IMR-90 (cell line): ENCODE data around the gene ZNF575. TPM values are rescaled to one million over a fixed set of nuclear protein-coding genes. Genes with fewer than 3 reads are reported as not detected.
A peak's percentile ranks its signal among the peaks of the same experiment; 100 is the strongest.

Experiments
- ATAC-seq: fragments of 200-7000 bp; cut with Tn5 transposase; 2 replicates; pipeline ENCODE4 v1.9.1; 2020; ENCODE audit warnings: low read depth, mild to moderate bottlenecking, moderate library complexity
- BruUV-seq: library from RNA; stranded (reverse); fragments of 400-500 nt; replicated peaks from 2 replicates; lab custom pipeline; 2021; lab: Mats Ljungman, UMichigan
- CTCF ChIA-PET: fragments of 300-600 bp; formaldehyde crosslinking; extraction: SDS; loops from one replicate; lab custom pipeline; 2021; ENCODE audit warnings: antibody characterized with exemption; lab: Yijun Ruan, JAX
- POLR2A ChIA-PET: fragments of 300-600 bp; sonication (Branson Sonifier 250); formaldehyde crosslinking; loops from one replicate; lab custom pipeline; 2022; ENCODE audit warnings: antibody characterized with exemption; ENCODE audit not compliant: unreplicated experiment; lab: Charles Lee
- DNase-seq: peaks from one replicate; pipeline ENCODE4 v3.0.0; 2013
- H2AFZ ChIP-seq: replicated peaks from 2 replicates; pipeline ENCODE3; 2013; ENCODE audit warnings: low read length, mild to moderate bottlenecking; ENCODE audit not compliant: poor library complexity
- H2AK5ac ChIP-seq: 2 replicates; pipeline ENCODE4 v1.6.1; 2013; ENCODE audit warnings: low read depth, low read length, inconsistent platforms
- H2AK9ac ChIP-seq: replicated peaks from 2 replicates; pipeline ENCODE3; 2013; ENCODE audit warnings: mild to moderate bottlenecking, low read depth, low read length, moderate library complexity; ENCODE audit not compliant: poor library complexity
- H2BK120ac ChIP-seq: 2 replicates; pipeline ENCODE4 v1.6.1; 2013; ENCODE audit warnings: low read depth, low read length, inconsistent platforms
- H2BK15ac ChIP-seq: 3 replicates; pipeline ENCODE4 v1.6.1; 2013; ENCODE audit warnings: low read depth, low read length, inconsistent platforms
- H2BK20ac ChIP-seq: 2 replicates; pipeline ENCODE4 v1.6.1; 2013; ENCODE audit warnings: low read depth, mild to moderate bottlenecking, inconsistent platforms, low read length, moderate library complexity
- H2BK5ac ChIP-seq: 2 replicates; pipeline ENCODE4 v1.6.1; 2013; ENCODE audit warnings: mild to moderate bottlenecking, low read depth, low read length, inconsistent platforms; ENCODE audit not compliant: poor library complexity, severe bottlenecking
- H3K14ac ChIP-seq: replicated peaks from 2 replicates; pipeline ENCODE4 v1.6.1; 2013; ENCODE audit warnings: low read depth, low read length, inconsistent platforms
- H3K18ac ChIP-seq: 2 replicates; pipeline ENCODE4 v1.6.1; 2013; ENCODE audit warnings: low read depth, low read length, control low read depth
- H3K23ac ChIP-seq: 2 replicates; pipeline ENCODE4 v1.6.1; 2013; ENCODE audit warnings: low read depth, low read length, inconsistent platforms
- H3K27ac ChIP-seq: 2 replicates; pipeline ENCODE4 v1.5.1; 2013; ENCODE audit warnings: mild to moderate bottlenecking, control low read depth, low read length; ENCODE audit not compliant: insufficient read depth
- H3K27me3 ChIP-seq: 2 replicates; pipeline ENCODE4 v1.6.1; 2013; ENCODE audit warnings: low read length; ENCODE audit not compliant: control insufficient read depth, insufficient read depth
- H3K36me3 ChIP-seq: 2 replicates; pipeline ENCODE4 v1.6.1; 2013; ENCODE audit warnings: low read length, mixed read lengths; ENCODE audit not compliant: control insufficient read depth, insufficient read depth
- H3K4ac ChIP-seq: 2 replicates; pipeline ENCODE4 v1.6.1; 2013; ENCODE audit warnings: low read depth, low read length, inconsistent platforms
- H3K4me1 ChIP-seq: 2 replicates; pipeline ENCODE4 v1.6.1; 2013; ENCODE audit warnings: low read length, mixed read lengths; ENCODE audit not compliant: control insufficient read depth, insufficient read depth
- H3K4me2 ChIP-seq: 2 replicates; pipeline ENCODE4 v1.6.1; 2013; ENCODE audit warnings: low read depth, mild to moderate bottlenecking, control low read depth, low read length, moderate library complexity
- H3K4me3 ChIP-seq: 2 replicates; pipeline ENCODE4 v1.5.1; 2013; ENCODE audit warnings: low read depth, mild to moderate bottlenecking, control low read depth, low read length, moderate library complexity; ENCODE audit not compliant: insufficient read depth
- H3K56ac ChIP-seq: 2 replicates; pipeline ENCODE4 v1.6.1; 2013; ENCODE audit warnings: low read length, inconsistent platforms; ENCODE audit not compliant: insufficient read depth; ENCODE audit errors: extremely low read depth
- H3K79me1 ChIP-seq, 2 experiments: 2 replicates each; pipeline ENCODE4 v1.6.1; 2013; ENCODE audit warnings: low read length in 2 of 2, inconsistent platforms in 1 of 2, low read depth in 1 of 2
- H3K9ac ChIP-seq: 2 replicates; pipeline ENCODE4 v1.6.1; 2013; ENCODE audit warnings: low read depth, low read length, control low read depth
- H3K9me1 ChIP-seq: 2 replicates; pipeline ENCODE4 v1.6.1; 2013; ENCODE audit warnings: low read length, inconsistent platforms; ENCODE audit not compliant: insufficient read depth
- H3K9me3 ChIP-seq: 2 replicates; pipeline ENCODE4 v1.6.1; 2013; ENCODE audit warnings: low read length; ENCODE audit not compliant: control insufficient read depth, insufficient read depth
- H4K20me1 ChIP-seq: 2 replicates; pipeline ENCODE4 v1.6.1; 2013; ENCODE audit warnings: low read length, inconsistent platforms; ENCODE audit not compliant: insufficient read depth
- H4K5ac ChIP-seq: 2 replicates; pipeline ENCODE4 v1.6.1; 2013; ENCODE audit warnings: mild to moderate bottlenecking, low read depth, low read length, control low read depth
- H4K8ac ChIP-seq, 2 experiments: 2 replicates each; pipeline ENCODE4 v1.6.1; 2013; ENCODE audit warnings: low read depth in 2 of 2, low read length in 2 of 2, control low read depth in 1 of 2, inconsistent platforms in 1 of 2
- H4K91ac ChIP-seq: 2 replicates; pipeline ENCODE4 v1.6.1; 2013; ENCODE audit warnings: low read depth, low read length, inconsistent platforms; ENCODE audit not compliant: insufficient read depth
- BHLHE40 ChIP-seq: fragments of 150-350 bp; IDR thresholded peaks from 2 replicates; pipeline ENCODE4 v1.6.1; 2016; ENCODE audit warnings: mild to moderate bottlenecking, low read depth, low read length
- CEBPB ChIP-seq: IDR thresholded peaks from 2 replicates; pipeline ENCODE4 v1.6.1; 2012; ENCODE audit warnings: low read depth, low read length, improper control_type of control experiment
- ELK1 ChIP-seq: fragments of 150-350 bp; IDR thresholded peaks from 2 replicates; pipeline ENCODE4 v1.6.1; 2016; ENCODE audit warnings: low read depth, mild to moderate bottlenecking, low read length, moderate library complexity, borderline replicate concordance
- FOS ChIP-seq: fragments of 150-350 bp; IDR thresholded peaks from 2 replicates; pipeline ENCODE4 v1.6.1; 2016; ENCODE audit warnings: low read depth, low read length
- MAZ ChIP-seq: IDR thresholded peaks from 2 replicates; pipeline ENCODE4 v1.6.1; 2012; ENCODE audit warnings: low read depth, mild to moderate bottlenecking, low read length, improper control_type of control experiment, moderate library complexity, borderline replicate concordance
- POLR2A ChIP-seq: IDR thresholded peaks from 2 replicates; pipeline ENCODE4 v1.6.1; 2012; ENCODE audit warnings: mild to moderate bottlenecking, low read depth, low read length
- RAD21 ChIP-seq: IDR thresholded peaks from 2 replicates; pipeline ENCODE4 v1.6.1; 2012; ENCODE audit warnings: low read length, improper control_type of control experiment
- RCOR1 ChIP-seq: IDR thresholded peaks from 2 replicates; pipeline ENCODE4 v1.6.1; 2012; ENCODE audit warnings: mild to moderate bottlenecking, low read length, improper control_type of control experiment; ENCODE audit not compliant: insufficient replicate concordance
- WGBS, 2 experiments: methylation state at CpG; one replicate each; pipeline versions ENCODE4 v1.1.5 to v1.1.7; 2013; ENCODE audit warnings: missing lambda C conversion rate in 2 of 2; ENCODE audit not compliant: insufficient read length in 1 of 2; ENCODE audit errors: extremely low coverage in 2 of 2; 5-methylcytosine and 5-hydroxymethylcytosine counted together
- dilution Hi-C: fragments of 300-500 bp; cut with HindIII; formaldehyde crosslinking; loops from one replicate; pipeline ENCODE4 v1.14.3; 2018; ENCODE audit warnings: low sequenced_read_pairs; ENCODE audit not compliant: unreplicated experiment
- in situ Hi-C: fragments of 300-500 bp; cut with MboI; formaldehyde crosslinking; loops from 3 replicates; pipeline ENCODE4 v1.14.3; 2019; ENCODE audit warnings: low sequenced_read_pairs, inconsistent platforms, mixed read lengths
- intact Hi-C: fragments of 100-400 bp; cut with micrococcal nuclease; formaldehyde crosslinking; loops from 2 replicates; pipeline ENCODE4 v1.10.0; 2022
- polyA plus RNA-seq, 3 experiments: library from polyadenylated mRNA; depleted of rRNA; stranded (reverse); fragments of >200 nt; gene quantifications; 2 replicates each; pipeline ENCODE4 v1.2.3, GENCODE V29; 2012; ENCODE audit warnings: low replicate concordance in 1 of 3
- total RNA-seq: library from RNA; depleted of rRNA; stranded (reverse); fragments of >200 nt; gene quantifications from 2 replicates; pipeline ENCODE4 v1.2.3, GENCODE V29; 2012
- TF ChIP-seq, protein P1 (sequence below): fragments of 150-350 bp; IDR thresholded peaks from 2 replicates; pipeline ENCODE4 v1.6.1; 2017; ENCODE audit warnings: mild to moderate bottlenecking, antibody characterized with exemption, low read length, low read depth
- TF ChIP-seq, protein P2 (sequence below): conservative IDR thresholded peaks from 2 replicates; pipeline ENCODE4 v1.5.1; 2012; ENCODE audit warnings: mild to moderate bottlenecking, low read depth, low read length, improper control_type of control experiment

Gene ZNF575
- total and polyA plus RNA-seq, 2 of the 4 experiments (the other 2 are of a cell fraction) = 0.77 TPM; not detected in 1

- H2BK20ac ChIP-seq = no peak overlapping the region
- no peak overlapping the region for H3K18ac ChIP-seq
- no peak overlapping the region for H3K27ac ChIP-seq
- DNase-seq = no peak
- H3K4me3 ChIP-seq = peak overlapping the region; percentile 17
- peaks cover 5% of the 10 kb centered on the region for H4K20me1 ChIP-seq
- no peaks in the 10 kb centered on the region for H3K9me3 ChIP-seq
- intact Hi-C loops = loop anchor here (2.0 kb wide), 1 partner anchor 60 kb away; no protein-coding TSS in a partner anchor
- 18% methylated on average over 13 of the region's 17 CpGs; no CpG with 5 or more reads in 1 of the 2 experiments for WGBS, 2 experiments
- ChIA-PET CTCF (interaction anchor here (1.0 to 1.2 kb wide), 2 partner anchors 21 to 240 kb away, joined by 3 to 4 read pairs; no protein-coding TSS in a partner anchor), POLR2A (interaction anchor here (1.1 kb wide), 1 partner anchor 9 kb away, joined by 5 read pairs; no protein-coding TSS in a partner anchor)
- H3K4me1 ChIP-seq = peaks cover 3% of the 10 kb centered on the region; the same call in 1 of the 2 replicates
- peak overlapping the region; percentile 60 for H2AK9ac ChIP-seq
- H3K27me3 ChIP-seq = no peaks in the 10 kb centered on the region
- H3K9ac ChIP-seq = no peak overlapping the region
- H2AFZ ChIP-seq = peak overlapping the region; percentile 87
- H3K36me3 ChIP-seq = 0 out of 2 replicates have a peak, but pooled peaks cover 1% of the 10 kb centered on the region
- peaks cover 0 to 6% of the 10 kb centered on the region in 2 experiments; a peak in 1 of 4 replicates for H3K79me1 ChIP-seq
- no peak overlapping the region for H2BK120ac ChIP-seq
- no peak overlapping the region for H3K14ac ChIP-seq
- H3K4ac ChIP-seq = peak overlapping the region; percentile 43; the same call in 1 of the 2 replicates
- no peak overlapping the region for H2BK15ac ChIP-seq
- peak overlapping the region; percentile 44 for H3K4me2 ChIP-seq
- H2BK5ac ChIP-seq = no peak overlapping the region
- H3K9me1 ChIP-seq = peaks cover 12% of the 10 kb centered on the region; the same call in 1 of the 2 replicates
- BruUV-seq = no TSS peak
- no peak overlapping the region for H3K23ac ChIP-seq
- dilution Hi-C loops = no loop called here
- no peak for ATAC-seq
- no peak overlapping the region; the same call in 1 of the 2 replicates for H4K91ac ChIP-seq
- in situ Hi-C loops = no loop called here
- H3K56ac ChIP-seq = no peak overlapping the region
- peak overlapping the region in 1 of 2 experiments; percentile 44; a peak in 1 of 4 replicates for H4K8ac ChIP-seq
- H4K5ac ChIP-seq = no peak overlapping the region
- TF ChIP-seq RCOR1 = no peak
- TF ChIP-seq CEBPB = no peak
- TF ChIP-seq, protein P1, sequence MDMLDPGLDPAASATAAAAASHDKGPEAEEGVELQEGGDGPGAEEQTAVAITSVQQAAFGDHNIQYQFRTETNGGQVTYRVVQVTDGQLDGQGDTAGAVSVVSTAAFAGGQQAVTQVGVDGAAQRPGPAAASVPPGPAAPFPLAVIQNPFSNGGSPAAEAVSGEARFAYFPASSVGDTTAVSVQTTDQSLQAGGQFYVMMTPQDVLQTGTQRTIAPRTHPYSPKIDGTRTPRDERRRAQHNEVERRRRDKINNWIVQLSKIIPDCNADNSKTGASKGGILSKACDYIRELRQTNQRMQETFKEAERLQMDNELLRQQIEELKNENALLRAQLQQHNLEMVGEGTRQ = no peak
- TF ChIP-seq RAD21 = no peak
- no peak for TF ChIP-seq BHLHE40
- no peak for TF ChIP-seq POLR2A
- TF ChIP-seq ELK1 = no peak
- TF ChIP-seq FOS = no peak
- TF ChIP-seq, protein P2, sequence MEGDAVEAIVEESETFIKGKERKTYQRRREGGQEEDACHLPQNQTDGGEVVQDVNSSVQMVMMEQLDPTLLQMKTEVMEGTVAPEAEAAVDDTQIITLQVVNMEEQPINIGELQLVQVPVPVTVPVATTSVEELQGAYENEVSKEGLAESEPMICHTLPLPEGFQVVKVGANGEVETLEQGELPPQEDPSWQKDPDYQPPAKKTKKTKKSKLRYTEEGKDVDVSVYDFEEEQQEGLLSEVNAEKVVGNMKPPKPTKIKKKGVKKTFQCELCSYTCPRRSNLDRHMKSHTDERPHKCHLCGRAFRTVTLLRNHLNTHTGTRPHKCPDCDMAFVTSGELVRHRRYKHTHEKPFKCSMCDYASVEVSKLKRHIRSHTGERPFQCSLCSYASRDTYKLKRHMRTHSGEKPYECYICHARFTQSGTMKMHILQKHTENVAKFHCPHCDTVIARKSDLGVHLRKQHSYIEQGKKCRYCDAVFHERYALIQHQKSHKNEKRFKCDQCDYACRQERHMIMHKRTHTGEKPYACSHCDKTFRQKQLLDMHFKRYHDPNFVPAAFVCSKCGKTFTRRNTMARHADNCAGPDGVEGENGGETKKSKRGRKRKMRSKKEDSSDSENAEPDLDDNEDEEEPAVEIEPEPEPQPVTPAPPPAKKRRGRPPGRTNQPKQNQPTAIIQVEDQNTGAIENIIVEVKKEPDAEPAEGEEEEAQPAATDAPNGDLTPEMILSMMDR = no peak
- TF ChIP-seq MAZ = no peak
- H2AK5ac ChIP-seq = peak overlapping the region; percentile 58; the same call in 1 of the 2 replicates
These were observed 1.4 kb downstream of the ZNF575 start for GRCh38 chr19:43534305-43534815.
